Peyer's patch (tissue), 4 donors: ENCODE measurements around the gene ASPSCR1. TPM values are rescaled to one million over a fixed set of nuclear protein-coding genes. Genes with fewer than 3 reads are reported as not detected.

Source experiments
- DNase-seq, 3 donors: peaks; one replicate each; pipeline ENCODE4 v3.0.0-alpha.2; 2017 to 2019
- H3K27ac ChIP-seq, 4 donors: fragments of 200-600 bp; sonication (generic); one replicate each; pipeline ENCODE4 v1.5.1; 2016 to 2019
- H3K27me3 ChIP-seq, 2 donors: fragments of 200-600 bp; sonication (generic); one replicate each; pipeline ENCODE4 v1.5.1; 2019
- H3K36me3 ChIP-seq, 3 donors: fragments of 200-600 bp; sonication (generic); one replicate each; pipeline ENCODE4 v1.5.1; 2016 to 2019
- H3K4me1 ChIP-seq, 4 donors: fragments of 200-600 bp; sonication (generic); one replicate each; pipeline ENCODE4 v1.5.1; 2016 to 2019
- H3K4me3 ChIP-seq, 4 donors: fragments of 200-600 bp; sonication (generic); 1 replicate in 3 of 4; 2 replicates in 1 of 4; pipeline ENCODE4 v1.5.1; 2016 to 2019; ENCODE audit warnings: mild to moderate bottlenecking in 1 of 4
- H3K9me3 ChIP-seq, 4 donors: fragments of 200-600 bp; sonication (generic); one replicate each; pipeline ENCODE4 v1.5.1; 2016 to 2019; ENCODE audit warnings: mild to moderate bottlenecking in 1 of 4
- CTCF ChIP-seq, 6 experiments: fragments of 450-650 bp in 4 of 6; fragments of 200-600 bp in 2 of 6; sonication (generic) in 1 of 6; IDR thresholded peaks; one replicate each; pipeline ENCODE4 v1.5.1; 2017 to 2019; ENCODE audit warnings: antibody characterized with exemption in 6 of 6, mild to moderate bottlenecking in 3 of 6, moderate library complexity in 1 of 6
- POLR2A ChIP-seq, 2 donors: fragments of 450-650 bp; IDR thresholded peaks; one replicate each; pipeline ENCODE4 v1.5.1; 2017; ENCODE audit warnings: antibody characterized with exemption in 2 of 2, mild to moderate bottlenecking in 2 of 2, moderate library complexity in 2 of 2
- total RNA-seq, 4 donors: library from RNA; depleted of rRNA; stranded (reverse); fragments of >200 nt; gene quantifications; one replicate each; pipeline ENCODE4 v1.1.0, GENCODE V29; 2016

The ASPSCR1 gene
- total RNA-seq, 4 donors from 2014 or later = 31.6 to 70.1 (median 49.9) TPM

- no peaks in the 10 kb centered on the region for H3K9me3 ChIP-seq
- peak overlapping the region in 1 of 4 donors; percentile 40 for H3K4me3 ChIP-seq
- peak overlapping the region in 3 of 4 donors; percentile 18 to 63 (median 27) for H3K27ac ChIP-seq
- H3K27me3 ChIP-seq = peaks cover 0 to 9% of the 10 kb centered on the region in 2 donors
- peak; percentile 46 to 82 (median 80) for DNase-seq
- H3K4me1 ChIP-seq = peaks cover 7 to 27% (median 20%) of the 10 kb centered on the region in 4 donors
- TF ChIP-seq POLR2A (IDR thresholded peaks at IDR 0.05) (no peak), CTCF (IDR thresholded peaks at IDR 0.05) (no peak)
- no peaks in the 10 kb centered on the region for H3K36me3 ChIP-seq
Measured at GRCh38 chr17:81966343-81967243, 10.8 kb upstream of the ASPSCR1 start.

- peaks cover 0 to 3% of the 10 kb centered on the region in 2 donors for H3K27me3 ChIP-seq
- H3K4me3 ChIP-seq = peak overlapping the region in 3 of 4 donors; percentile 19 to 40 (median 19)
- H3K36me3 ChIP-seq = no peaks in the 10 kb centered on the region
- no peak for TF ChIP-seq CTCF (IDR thresholded peaks at IDR 0.05)
- TF ChIP-seq POLR2A (IDR thresholded peaks at IDR 0.05) = no peak
- H3K27ac ChIP-seq = peak overlapping the region in 3 of 4 donors; percentile 18 to 63 (median 27)
- H3K9me3 ChIP-seq = no peaks in the 10 kb centered on the region
- no peak for DNase-seq
- H3K4me1 ChIP-seq = peaks cover 7 to 22% (median 19%) of the 10 kb centered on the region in 4 donors
Measured at GRCh38 chr17:81967244-81967532, 10.2 kb upstream of the ASPSCR1 start.

- H3K9me3 ChIP-seq = no peaks in the 10 kb centered on the region
- no peak for TF ChIP-seq CTCF (IDR thresholded peaks at IDR 0.05)
- no peak for TF ChIP-seq POLR2A (IDR thresholded peaks at IDR 0.05)
- no peaks in the 10 kb centered on the region for H3K36me3 ChIP-seq
- DNase-seq = peak; percentile 83 to 93 (median 88)
- H3K4me3 ChIP-seq = peak overlapping the region; percentile 16 to 40 (median 19)
- no peaks in the 10 kb centered on the region for H3K27me3 ChIP-seq
- H3K27ac ChIP-seq = peak overlapping the region; percentile 3 to 63 (median 22)
- peaks cover 7 to 22% (median 19%) of the 10 kb centered on the region in 4 donors for H3K4me1 ChIP-seq
Measured at GRCh38 chr17:81967533-81968395, 9.7 kb upstream of the ASPSCR1 start.

- Histone ChIP-seq H3K4me3 (peak overlapping the region in 1 of 4 donors; percentile 40), H3K4me1 (peaks cover 7 to 22% (median 19%) of the 10 kb centered on the region in 4 donors), H3K9me3 (no peaks in the 10 kb centered on the region), H3K36me3 (no peaks in the 10 kb centered on the region), H3K27ac (peak overlapping the region in 1 of 4 donors; percentile 63), H3K27me3 (no peaks in the 10 kb centered on the region)
- TF ChIP-seq CTCF (IDR thresholded peaks at IDR 0.05) = no peak
- no peak for TF ChIP-seq POLR2A (IDR thresholded peaks at IDR 0.05)
- no peak for DNase-seq
Measured at GRCh38 chr17:81968396-81968745, 9.1 kb upstream of the ASPSCR1 start.

- Histone ChIP-seq H3K27me3 (no peaks in the 10 kb centered on the region), H3K4me3 (no peak overlapping the region), H3K36me3 (no peaks in the 10 kb centered on the region), H3K4me1 (peaks cover 7 to 22% (median 19%) of the 10 kb centered on the region in 4 donors), H3K9me3 (no peaks in the 10 kb centered on the region), H3K27ac (no peak overlapping the region)
- no peak for DNase-seq
- TF ChIP-seq POLR2A (IDR thresholded peaks at IDR 0.05) (no peak), CTCF (IDR thresholded peaks at IDR 0.05) (no peak)
Measured at GRCh38 chr17:81968850-81969812, 8.3 kb upstream of the ASPSCR1 start.
